HepG2 (cell line): ENCODE measurements around the gene GPBAR1. TPM values are rescaled to one million over a fixed set of nuclear protein-coding genes. Genes with fewer than 3 reads are reported as not detected.

Source experiments
- ASH2L ChIP-seq: fragments of 300-600, 200-600 bp; sonication (generic); IDR thresholded peaks from 2 replicates; pipeline ENCODE4 v1.7.0; 2017; ENCODE audit warnings: low read depth, mild to moderate bottlenecking, moderate library complexity, mixed read lengths, low read length; ENCODE audit not compliant: insufficient read length
- CEBPB ChIP-seq: IDR thresholded peaks from 2 replicates; pipeline ENCODE4 v1.6.1; 2011; ENCODE audit warnings: low read depth, low read length, improper control_type of control experiment, borderline replicate concordance
- FOXJ3 ChIP-seq: sonication (generic); formaldehyde crosslinking; IDR thresholded peaks from 2 replicates; pipeline ENCODE4 v1.4.0; 2020; ENCODE audit warnings: missing genetic modification reagents, mild to moderate bottlenecking, borderline replicate concordance
- FOXP1 ChIP-seq, 2 experiments: fragments of 450-650 bp in 1 of 2; IDR thresholded peaks; 2 replicates each; pipeline ENCODE4 v1.6.1; 2017 to 2018; ENCODE audit warnings: antibody characterized with exemption in 1 of 2
- HIC2 ChIP-seq: sonication (generic); formaldehyde crosslinking; IDR thresholded peaks from 2 replicates; pipeline ENCODE4 v1.9.0; 2022; ENCODE audit warnings: low read depth, missing genetic modification reagents
- HIVEP1 ChIP-seq: sonication (generic); formaldehyde crosslinking; IDR thresholded peaks from 2 replicates; pipeline ENCODE4 v1.4.0; 2020; ENCODE audit warnings: mild to moderate bottlenecking, missing genetic modification reagents
- ISL2 ChIP-seq: sonication (generic); formaldehyde crosslinking; IDR thresholded peaks from 2 replicates; pipeline ENCODE4 v1.5.0; 2020; ENCODE audit warnings: missing genetic modification reagents
- MED1 ChIP-seq: sonication (generic); formaldehyde crosslinking; IDR thresholded peaks from 2 replicates; pipeline ENCODE4 v1.4.0; 2020; ENCODE audit warnings: missing genetic modification reagents
- PRDM15 ChIP-seq: sonication (generic); formaldehyde crosslinking; IDR thresholded peaks from 2 replicates; pipeline ENCODE4 v1.4.0; 2020; ENCODE audit warnings: missing genetic modification reagents
- RFXAP ChIP-seq: sonication (generic); formaldehyde crosslinking; IDR thresholded peaks from 2 replicates; pipeline ENCODE4 v1.4.0; 2020; ENCODE audit warnings: missing genetic modification reagents, borderline replicate concordance
- SIN3A ChIP-seq: IDR thresholded peaks from 2 replicates; pipeline ENCODE4 v1.6.1; 2011; ENCODE audit warnings: low read depth, mild to moderate bottlenecking, control low read depth, low read length, borderline replicate concordance
- SIX1 ChIP-seq: sonication (generic); formaldehyde crosslinking; IDR thresholded peaks from 2 replicates; pipeline ENCODE4 v1.4.0; 2020; ENCODE audit warnings: missing genetic modification reagents, borderline replicate concordance
- TCF7 ChIP-seq: sonication (generic); IDR thresholded peaks from 2 replicates; pipeline ENCODE4 v1.6.1; 2016; ENCODE audit warnings: antibody characterized with exemption, low read depth
- TEAD3 ChIP-seq: optimal IDR thresholded peaks from 2 replicates; pipeline ENCODE3; 2016; ENCODE audit warnings: borderline replicate concordance
- ZBTB43 ChIP-seq: sonication (generic); formaldehyde crosslinking; conservative IDR thresholded peaks from 2 replicates; pipeline ENCODE4 v1.4.0; 2020; ENCODE audit warnings: missing genetic modification reagents
- ZFP1 ChIP-seq: IDR thresholded peaks from 2 replicates; pipeline ENCODE4 v1.6.1; 2016
- ZNF574 ChIP-seq: sonication (generic); formaldehyde crosslinking; IDR thresholded peaks from 2 replicates; pipeline ENCODE4 v1.4.0; 2020; ENCODE audit warnings: missing genetic modification reagents
- ZNF772 ChIP-seq: sonication (generic); formaldehyde crosslinking; IDR thresholded peaks from 2 replicates; pipeline ENCODE4 v1.5.0; 2020; ENCODE audit warnings: mild to moderate bottlenecking, missing genetic modification reagents
- ZNF777 ChIP-seq: sonication (generic); formaldehyde crosslinking; IDR thresholded peaks from 2 replicates; pipeline ENCODE4 v1.4.0; 2020; ENCODE audit warnings: missing genetic modification reagents
- polyA plus RNA-seq, 8 experiments: library from polyadenylated mRNA; depleted of rRNA in 3 of 8; stranded (reverse) in 7 of 8; unstranded in 1 of 8; fragments of >200 nt; fragmentation: Illumina TruSeq in 4 of 8; extraction: Trizol in 4 of 8; gene quantifications; 2 replicates each; pipeline versions ENCODE4 v1.2.1 to v1.2.3, GENCODE V29; 2011 to 2016; ENCODE audit warnings: low read depth in 4 of 8, missing spikeins in 1 of 8, mixed read lengths in 1 of 8; ENCODE audit not compliant: insufficient read depth in 1 of 8
- total RNA-seq, 5 experiments: library from RNA; depleted of rRNA; stranded (reverse); fragments of >200 nt; fragmentation: Illumina TruSeq; extraction: Trizol; gene quantifications; 2 replicates each; pipeline ENCODE4 v1.2.3, GENCODE V29; 2016; ENCODE audit warnings: low read depth in 1 of 5

Gene GPBAR1
- total and polyA plus RNA-seq, 2 of the 13 experiments (the other 11 are each of a cell fraction or from before 2014, with no cell fraction given) = 0.05 to 0.09 TPM

- 0 out of 2 replicates have a peak, but pooled peaks have one; percentile 0 for TF ChIP-seq SIX1
- TF ChIP-seq ZNF777 = 0 out of 2 replicates have a peak, but pooled peaks have one; percentile 3
- 0 out of 2 replicates have a peak, but pooled peaks have one; percentile 8 for TF ChIP-seq RFXAP (CRISPR knock-in tag)
- peak; percentile 25 for TF ChIP-seq TEAD3 (CRISPR knock-in tag)
- TF ChIP-seq HIVEP1 (CRISPR knock-in tag) = no peak
- no peak for TF ChIP-seq ZNF772 (CRISPR knock-in tag)
- TF ChIP-seq TCF7 = peak; percentile 2; the same call in 1 of the 2 replicates
- 0 out of 2 replicates have a peak, but pooled peaks have one; percentile 4 for TF ChIP-seq PRDM15 (CRISPR knock-in tag)
- TF ChIP-seq SIN3A = 0 out of 2 replicates have a peak, but pooled peaks have one; percentile 58
- no peak for TF ChIP-seq CEBPB
- no peak for TF ChIP-seq ZFP1 (CRISPR knock-in tag)
- no peak for TF ChIP-seq HIC2
- no peak for TF ChIP-seq ZNF574 (CRISPR knock-in tag)
- TF ChIP-seq ASH2L = no peak
- 0 out of 2 replicates have a peak, but pooled peaks have one; percentile 7 for TF ChIP-seq ISL2 (CRISPR knock-in tag)
- 0 out of 2 replicates have a peak, but pooled peaks have one; percentile 21 for TF ChIP-seq FOXJ3 (CRISPR knock-in tag)
- TF ChIP-seq MED1 = no peak; the same call in 1 of the 2 replicates
- TF ChIP-seq FOXP1 (IDR thresholded peaks at IDR 0.05) = 0 out of 2 replicates have a peak, but pooled peaks have one; percentile 0
- TF ChIP-seq FOXP1 (CRISPR knock-in tag; IDR thresholded peaks at IDR 0.05) = peak; percentile 11; the same call in 1 of the 2 replicates
- TF ChIP-seq ZBTB43 (CRISPR knock-in tag) = 0 out of 2 replicates have a peak, but pooled peaks have one; percentile 24
Measured at GRCh38 chr2:218293715-218294429, 33.1 kb downstream of the GPBAR1 start (continued).
